ENCODE measurements around the gene SERGEF. TPM values are rescaled to one million over a fixed set of nuclear protein-coding genes. Genes with fewer than 3 reads are reported as not detected.

The SERGEF gene
- total and polyA plus RNA-seq, 4 donors, result 12.0 to 17.9 (median 13.4) TPM

- H3K27me3 ChIP-seq (ENCODE audit: control insufficient read depth in 4 of 4, insufficient read depth in 4 of 4, low read length in 3 of 4), result no peaks in the 10 kb centered on the region
- no peaks in the 10 kb centered on the region for H3K9me3 ChIP-seq (ENCODE audit: control insufficient read depth in 4 of 4, low read length in 3 of 4)
- no peak overlapping the region for H3K4me3 ChIP-seq (ENCODE audit: low read depth in 1 of 3, low read length in 3 of 3)
- no peak overlapping the region for H3K9ac ChIP-seq (ENCODE audit: low read depth in 1 of 2, low read length in 2 of 2)
- H3K36me3 ChIP-seq (ENCODE audit: control insufficient read depth in 4 of 4, insufficient read depth in 3 of 4, low read depth in 1 of 4, low read length in 3 of 4), result no peaks in the 10 kb centered on the region
- TF ChIP-seq MAX (IDR thresholded peaks at IDR 0.05) (no peak), ATF3 (IDR thresholded peaks at IDR 0.05) (no peak), YY1 (IDR thresholded peaks at IDR 0.05) (no peak), FOXA1 (IDR thresholded peaks at IDR 0.05) (no peak), NR2F2 (IDR thresholded peaks at IDR 0.05) (no peak), SP1 (IDR thresholded peaks at IDR 0.05) (no peak), GABPA (IDR thresholded peaks at IDR 0.05 in 1 of 2, conservative IDR thresholded peaks at IDR 0.05 in 1 of 2) (no peak), EGR1 (IDR thresholded peaks at IDR 0.05; ENCODE audit: low read depth in 2 of 2) (no peak), CTCF (IDR thresholded peaks at IDR 0.05; ENCODE audit: low read depth, low read length, missing input control) (no peak), FOXA2 (IDR thresholded peaks at IDR 0.05) (no peak), RAD21 (IDR thresholded peaks at IDR 0.05) (no peak), TAF1 (conservative IDR thresholded peaks at IDR 0.05) (no peak), ZBTB33 (IDR thresholded peaks at IDR 0.05) (no peak), RXRA (IDR thresholded peaks at IDR 0.05) (no peak)
- peaks cover 3 to 15% (median 13%) of the 10 kb centered on the region in 4 donors for H3K4me1 ChIP-seq (ENCODE audit: control insufficient read depth in 4 of 4, insufficient read depth in 4 of 4, low read length in 3 of 4)
- no peak for DNase-seq (ENCODE audit: low spot score)
- H3K27ac ChIP-seq (ENCODE audit: low read depth in 1 of 2, low read length in 2 of 2), result no peak overlapping the region
- 96% methylated on average over 37 of the region's 37 CpGs for WGBS
Observed at GRCh38 chr11:17771841-17772401, 240.9 kb downstream of the SERGEF start.

GRCh38 chr11:17771415-17771814 is 241.4 kb downstream of the SERGEF start:
- Histone ChIP-seq H3K4me1 (ENCODE audit: control insufficient read depth in 4 of 4, insufficient read depth in 4 of 4, low read length in 3 of 4) (peaks cover 3 to 15% (median 13%) of the 10 kb centered on the region in 4 donors), H3K4me3 (ENCODE audit: low read depth in 1 of 3, low read length in 3 of 3) (no peak overlapping the region), H3K9ac (ENCODE audit: low read depth in 1 of 2, low read length in 2 of 2) (no peak overlapping the region), H3K27ac (ENCODE audit: low read depth in 1 of 2, low read length in 2 of 2) (no peak overlapping the region), H3K27me3 (ENCODE audit: control insufficient read depth in 4 of 4, insufficient read depth in 4 of 4, low read length in 3 of 4) (no peaks in the 10 kb centered on the region), H3K36me3 (ENCODE audit: control insufficient read depth in 4 of 4, insufficient read depth in 3 of 4, low read depth in 1 of 4, low read length in 3 of 4) (no peaks in the 10 kb centered on the region), H3K9me3 (ENCODE audit: control insufficient read depth in 4 of 4, low read length in 3 of 4) (no peaks in the 10 kb centered on the region)
- TF ChIP-seq REST (IDR thresholded peaks at IDR 0.05), result no peak
- WGBS, result 95% methylated on average over 17 of the region's 17 CpGs
- DNase-seq (ENCODE audit: low spot score), result no peak
